HG02678 (cell line): ENCODE data around the gene NPIPB9.
"Not testable (repeated sequence)": the region's sequence is repeated elsewhere in the genome, so short reads cannot be mapped to it uniquely, and the experiment has no call there.

ENCODE experiments used
- ATAC-seq: cut with Tn5 transposase; IDR thresholded peaks from one replicate; pipeline ENCODE4 v1.9.1; 2021; ENCODE audit warnings: mild to moderate bottlenecking, moderate library complexity; ENCODE audit not compliant: unreplicated experiment

NPIPB9 gene

DNA sequence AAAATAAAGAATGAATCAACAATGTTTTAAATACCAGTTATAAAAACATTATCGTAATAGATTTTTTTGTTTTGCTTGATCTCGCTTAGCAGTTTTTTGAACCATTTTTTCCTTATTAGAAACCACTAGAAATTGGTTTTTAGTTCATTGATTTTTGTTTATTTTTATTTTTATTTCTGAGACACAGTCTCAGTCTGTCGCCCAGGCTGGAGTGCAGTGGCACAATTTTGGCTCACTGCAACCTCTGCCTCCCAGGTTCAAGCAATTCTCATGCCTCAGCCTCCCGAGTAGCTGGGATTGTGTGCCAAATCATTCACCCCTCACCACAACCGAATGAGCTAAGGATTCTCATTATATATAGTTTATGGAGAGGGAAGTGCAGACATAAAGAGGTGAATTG, at the start of gene NPIPB9:
TSS of gene NPIPB9 (plus strand) at position 301 of the 400 bp plus-strand sequence.
- not testable (repeated sequence) for ATAC-seq

DNA sequence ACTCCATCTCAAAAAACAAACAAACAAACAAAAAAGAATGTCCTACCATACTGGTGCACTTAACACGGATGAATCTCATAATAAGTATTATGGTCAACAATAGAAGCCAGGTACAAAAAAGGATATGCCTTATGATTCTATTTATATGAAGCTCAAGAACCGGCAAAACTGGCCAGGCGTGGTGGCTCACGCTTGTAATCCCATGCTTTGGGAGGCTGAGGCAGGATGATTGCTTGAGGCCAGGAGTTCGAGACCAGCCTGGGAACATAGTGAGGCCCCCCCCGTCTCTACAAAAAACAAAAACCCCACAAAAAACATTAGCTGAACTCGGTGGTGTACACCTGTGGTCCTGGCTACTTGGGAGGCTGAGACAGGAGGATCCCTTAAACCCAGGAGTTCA, 47.3 kb upstream of the NPIPB9 start:
- not testable (repeated sequence) for ATAC-seq

DNA sequence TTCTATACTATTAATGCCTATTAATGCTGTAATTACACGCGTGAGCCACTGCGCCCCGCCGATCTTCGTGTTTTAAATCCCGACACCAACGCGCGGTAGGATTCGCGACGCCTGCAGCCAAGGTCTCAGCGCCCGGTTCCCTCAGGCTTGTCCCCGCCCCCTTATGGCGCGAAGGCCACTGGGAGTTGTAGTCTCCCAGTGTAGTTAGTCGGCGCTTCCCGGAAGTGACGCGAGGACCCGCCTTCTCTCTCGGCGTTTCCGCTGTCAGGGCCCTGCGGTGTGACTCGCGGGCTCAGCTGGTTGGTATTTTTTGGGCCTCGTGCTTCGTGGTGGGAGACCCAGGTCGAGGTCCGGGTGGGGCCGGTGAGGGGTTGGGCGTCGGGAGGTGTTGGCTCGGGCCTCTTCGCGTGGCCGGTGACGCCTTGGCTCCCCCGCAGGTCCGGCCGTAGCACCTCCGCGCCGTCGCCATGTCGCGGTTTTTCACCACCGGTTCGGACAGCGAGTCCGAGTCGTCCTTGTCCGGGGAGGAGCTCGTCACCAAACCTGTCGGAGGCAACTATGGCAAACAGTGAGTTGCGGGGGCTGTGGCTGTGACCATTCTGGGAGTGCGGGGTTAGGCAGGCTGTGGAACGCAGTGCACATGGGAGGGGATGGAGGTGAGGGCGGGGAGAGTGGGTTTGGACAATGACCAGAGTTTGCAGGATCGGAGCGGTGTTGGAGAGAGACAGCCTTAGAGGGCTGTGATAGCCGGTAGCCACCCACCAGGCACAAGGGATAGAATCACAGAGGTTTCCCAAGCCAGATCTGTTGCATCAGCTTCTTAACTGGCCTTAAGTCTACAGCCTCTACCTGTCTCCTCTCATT, 40.1 kb upstream of the NPIPB9 start, which contains the start of gene EIF3C:
TSS of gene EIF3C (plus strand) at position 245 of the 864 bp plus-strand sequence. CDS start at position 468, 223 bp downstream.
- ATAC-seq, result peak; percentile 100

DNA sequence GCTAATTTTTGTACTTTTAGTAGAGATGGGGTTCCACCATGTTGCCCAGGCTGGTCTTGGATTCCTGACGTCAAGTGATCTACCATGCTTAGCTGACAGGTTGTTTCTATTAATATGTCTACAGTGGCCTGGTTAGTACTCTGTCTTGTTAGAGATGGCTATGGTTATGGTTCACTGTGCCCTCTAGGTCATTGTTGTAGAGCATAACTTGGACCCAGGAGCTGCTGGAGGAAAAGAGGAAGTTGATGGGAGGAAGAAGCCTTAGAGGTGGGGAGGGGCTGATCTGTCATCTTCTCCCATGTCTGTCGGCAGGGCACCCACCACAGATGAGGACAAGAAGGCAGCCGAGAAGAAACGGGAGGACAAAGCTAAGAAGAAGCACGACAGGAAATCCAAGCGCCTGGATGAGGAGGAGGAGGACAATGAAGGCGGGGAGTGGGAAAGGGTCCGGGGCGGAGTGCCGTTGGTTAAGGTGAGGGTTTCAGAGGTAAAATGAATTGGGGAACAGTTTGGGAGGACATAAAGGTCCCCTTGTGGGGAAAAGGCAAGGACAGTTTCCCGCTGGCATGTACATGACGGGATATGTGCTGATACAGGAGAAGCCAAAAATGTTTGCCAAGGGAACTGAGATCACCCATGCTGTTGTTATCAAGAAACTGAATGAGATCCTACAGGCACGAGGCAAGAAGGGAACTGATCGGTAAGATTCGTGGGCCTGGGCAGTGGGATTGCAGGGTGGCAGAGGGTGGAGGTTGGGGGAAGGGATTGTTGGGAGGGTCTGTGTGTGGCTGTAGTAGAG, 28.5 kb upstream of the NPIPB9 start:
- ATAC-seq, result not testable (repeated sequence)

DNA sequence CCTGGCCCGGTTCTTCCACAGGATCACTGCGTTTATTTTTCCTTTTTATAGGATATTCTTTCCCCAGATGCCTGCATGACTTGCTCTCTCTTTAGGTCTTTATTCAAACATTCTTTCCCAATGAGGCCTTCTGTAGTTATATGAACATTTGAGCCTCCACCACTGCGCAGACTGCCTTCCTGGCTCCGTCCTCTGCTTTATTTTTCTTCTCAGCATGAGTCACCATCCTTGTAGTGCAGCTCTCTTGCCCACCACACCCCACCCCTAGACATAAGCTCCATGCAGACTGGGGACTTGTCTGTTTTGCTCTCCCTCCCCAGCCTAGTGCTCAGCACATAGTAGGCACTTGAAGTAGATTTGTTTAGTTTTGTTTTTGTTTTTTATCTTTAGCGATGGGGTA, 20.3 kb upstream of the NPIPB9 start:
- not testable (repeated sequence) for ATAC-seq

DNA sequence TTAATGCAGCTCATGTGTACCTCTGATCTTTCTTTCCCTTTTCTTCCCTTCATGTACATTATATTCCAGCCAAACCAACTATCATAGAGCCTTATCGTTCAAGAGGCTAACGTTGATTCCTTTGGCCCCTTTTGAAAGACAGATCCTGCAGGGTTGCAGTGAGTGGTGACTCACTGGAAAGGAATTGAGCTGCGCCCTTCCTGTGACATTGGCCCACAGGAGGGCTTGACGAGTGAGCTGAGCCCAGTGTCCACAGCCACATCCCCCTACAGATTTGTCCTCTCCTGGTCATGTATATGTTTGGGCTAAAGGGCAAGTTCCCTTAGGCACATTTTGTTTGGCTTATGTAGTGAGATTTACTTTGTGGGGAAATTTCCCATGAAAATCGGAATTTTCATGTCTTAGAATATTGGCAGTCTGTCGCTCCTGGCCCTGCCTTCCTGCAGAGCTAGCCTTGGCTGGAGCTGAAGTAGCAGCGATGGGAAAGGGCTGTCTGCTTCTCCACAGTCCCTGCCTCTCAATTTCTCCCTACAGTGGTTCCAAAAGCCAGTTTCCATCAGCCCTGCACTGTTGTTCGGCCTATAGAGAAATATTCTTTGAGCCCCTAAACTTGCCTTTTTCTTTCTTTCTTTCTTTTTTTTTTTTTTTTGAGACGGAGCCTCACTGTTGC, 19.0 kb upstream of the NPIPB9 start:
- ATAC-seq, result not testable (repeated sequence)

DNA sequence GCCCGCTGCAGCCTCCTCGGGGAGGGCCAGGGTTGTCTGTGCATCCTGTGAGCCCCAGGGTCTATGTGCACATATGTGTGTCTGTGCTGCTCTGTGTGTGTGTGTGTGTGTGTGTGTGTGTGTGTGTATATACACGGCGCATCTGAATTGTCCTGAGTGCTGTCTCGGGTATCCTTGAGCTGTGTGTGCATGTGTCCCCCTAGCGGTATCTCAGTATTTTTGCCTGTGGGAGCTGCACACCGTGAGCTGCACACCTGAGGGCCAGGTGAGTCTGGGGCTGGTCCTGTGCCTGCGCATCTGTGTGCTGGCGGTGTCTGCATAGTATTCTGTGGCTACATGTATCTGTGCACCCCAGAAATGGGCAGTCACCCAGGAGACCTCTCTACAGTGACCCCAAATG, 11.8 kb upstream of the NPIPB9 start:
- ATAC-seq, result not testable (repeated sequence)

DNA sequence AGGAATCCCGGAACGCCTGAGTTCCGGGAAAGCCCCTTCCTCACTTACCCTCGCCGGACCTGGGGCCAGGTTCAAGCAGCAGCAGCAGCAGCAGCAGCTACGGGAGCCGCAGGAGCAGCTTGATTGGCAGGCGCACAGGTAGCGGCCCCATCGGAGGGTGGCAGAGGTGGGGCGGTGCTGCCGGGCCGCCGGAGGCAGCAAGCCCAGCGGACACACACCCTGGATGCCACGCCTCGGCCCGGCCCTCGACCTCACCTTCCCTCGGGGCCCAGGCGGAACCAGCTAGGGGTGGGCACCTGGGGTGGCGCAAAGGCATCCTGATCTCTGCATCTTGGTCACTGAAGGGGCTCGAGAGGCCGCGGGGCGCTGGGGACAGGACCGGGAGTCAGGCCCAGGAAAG, 11.0 kb upstream of the NPIPB9 start:
- not testable (repeated sequence) for ATAC-seq

DNA sequence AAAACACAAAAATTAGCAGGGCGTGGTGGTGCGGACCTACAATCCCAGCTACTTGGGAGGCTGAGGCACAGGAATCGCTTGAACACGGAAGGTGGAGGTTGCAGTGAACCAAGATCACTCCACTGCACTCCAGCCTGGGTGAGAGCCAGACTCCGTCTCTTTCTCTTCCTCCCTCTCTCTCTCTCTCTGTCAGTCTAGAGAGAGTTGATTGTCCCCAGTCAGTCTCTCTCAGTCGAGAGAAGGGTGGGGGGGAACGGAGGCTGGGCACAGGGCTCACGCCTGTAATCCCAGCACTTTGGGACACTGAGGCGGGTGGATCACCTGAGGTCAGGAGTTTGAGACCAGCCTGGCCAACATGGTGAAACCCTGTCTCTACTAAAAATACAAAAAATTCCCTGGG, 10.3 kb upstream of the NPIPB9 start:
- ATAC-seq, result not testable (repeated sequence)

DNA sequence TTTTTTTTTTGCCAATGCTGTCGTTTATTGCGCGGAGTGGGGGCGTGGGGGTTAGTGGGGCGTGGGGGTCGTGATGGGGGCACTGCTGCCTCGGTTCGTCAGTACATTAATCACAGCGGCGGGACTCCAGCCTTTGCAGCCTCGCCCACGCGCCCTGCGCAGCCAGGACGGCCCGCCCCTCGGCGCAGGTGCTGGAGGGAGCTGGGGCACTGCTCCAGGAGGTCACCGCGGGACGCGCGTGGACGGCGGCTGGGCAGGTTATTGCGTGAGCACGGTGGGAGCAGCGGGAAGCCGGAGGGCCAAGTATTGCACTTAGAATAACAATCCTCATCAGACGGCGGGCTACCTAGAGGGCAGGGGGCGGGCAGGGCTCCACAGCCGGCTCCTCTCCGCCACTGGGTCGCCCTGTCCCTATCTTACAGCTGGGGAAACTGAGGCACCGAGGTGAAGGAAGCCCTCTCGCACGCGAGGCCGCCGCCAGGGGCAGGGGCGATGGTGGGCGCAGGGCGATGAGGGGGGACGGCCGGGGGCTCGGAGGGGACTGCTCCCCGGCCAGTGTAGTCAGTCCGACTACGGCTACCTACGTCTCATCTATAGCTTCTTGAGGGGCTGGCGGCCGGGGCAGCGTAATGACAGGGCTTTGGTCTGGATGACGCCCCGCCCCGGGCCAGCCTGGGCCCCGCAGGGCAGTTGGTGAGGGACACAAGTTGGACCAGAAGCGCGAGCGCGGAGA, 4.8 kb upstream of the NPIPB9 start:
- not testable (repeated sequence) for ATAC-seq

DNA sequence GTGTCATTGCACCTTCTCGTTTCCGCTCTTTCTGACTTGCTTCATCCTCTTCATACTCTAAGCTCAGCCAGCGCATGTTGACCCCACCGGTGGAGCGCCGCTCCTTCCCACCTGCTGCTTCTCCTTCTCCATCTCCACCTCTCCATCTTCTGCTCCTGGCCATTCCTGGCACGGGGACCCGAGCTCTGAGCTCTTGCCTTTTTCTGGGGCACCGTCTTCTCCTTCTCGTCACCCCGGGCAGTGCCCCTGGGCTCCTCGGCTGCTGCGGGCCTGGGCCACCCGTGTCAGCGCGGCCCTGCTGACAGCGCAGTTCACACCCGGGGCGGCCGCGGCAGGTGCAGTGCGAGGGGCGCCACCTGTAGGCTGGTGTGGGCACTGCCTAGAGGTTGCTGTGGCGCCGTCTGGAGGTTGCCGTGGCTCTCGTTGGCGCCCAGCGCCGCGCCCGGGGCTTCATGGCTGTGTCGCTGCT, 1.6 kb upstream of the NPIPB9 start:
- peak; percentile 93 for ATAC-seq

DNA sequence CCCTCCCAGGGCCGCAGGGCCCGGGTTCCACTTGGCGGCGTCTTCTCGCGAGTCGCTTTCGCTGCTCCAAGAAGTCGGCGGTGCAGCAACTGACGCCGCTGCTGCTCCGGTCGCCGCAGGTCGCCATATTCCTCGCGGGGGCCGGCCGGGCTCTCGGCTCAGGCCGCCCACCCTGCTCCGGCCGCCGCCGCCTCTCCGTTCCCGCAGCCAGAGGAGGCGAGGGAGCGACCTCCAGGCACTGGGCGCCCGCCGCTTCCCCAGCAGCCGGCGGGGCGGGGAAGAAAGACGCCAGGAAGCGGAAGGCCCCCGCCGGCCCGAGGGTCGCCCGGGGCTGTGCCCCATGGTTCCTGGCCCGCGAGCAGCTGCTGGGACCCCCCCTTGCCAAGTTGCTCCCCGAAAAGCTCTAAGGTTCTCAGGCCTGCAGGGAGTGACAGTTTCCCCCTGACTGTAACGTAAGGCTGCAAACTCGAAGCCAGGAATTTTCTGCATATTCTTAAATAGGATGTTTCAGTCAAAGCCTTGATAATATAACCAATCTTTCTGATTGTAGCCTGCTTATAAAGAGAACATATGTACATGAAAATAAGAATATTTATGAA, 1.0 kb upstream of the NPIPB9 start:
- ATAC-seq, result peak; percentile 39

DNA sequence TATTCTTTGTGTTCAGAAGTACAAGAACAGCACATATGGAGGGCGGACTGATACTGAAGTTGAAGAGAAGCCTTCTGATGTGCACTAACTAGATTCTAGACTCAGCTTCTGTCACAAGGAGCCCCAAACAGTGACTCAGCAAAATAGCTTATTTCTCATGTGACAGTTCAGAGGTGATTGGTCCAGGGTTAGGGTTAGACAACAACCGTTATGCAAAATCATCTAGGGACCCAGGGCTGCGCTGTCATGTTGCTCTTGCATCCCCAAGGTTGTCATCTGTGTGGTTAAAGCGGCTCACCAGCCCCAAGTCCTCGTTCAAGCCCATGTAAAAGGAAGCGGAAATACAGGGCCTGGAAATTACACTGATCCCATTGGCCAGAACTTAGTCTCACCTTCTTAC, 30.1 kb downstream of the NPIPB9 start:
- not testable (repeated sequence) for ATAC-seq

DNA sequence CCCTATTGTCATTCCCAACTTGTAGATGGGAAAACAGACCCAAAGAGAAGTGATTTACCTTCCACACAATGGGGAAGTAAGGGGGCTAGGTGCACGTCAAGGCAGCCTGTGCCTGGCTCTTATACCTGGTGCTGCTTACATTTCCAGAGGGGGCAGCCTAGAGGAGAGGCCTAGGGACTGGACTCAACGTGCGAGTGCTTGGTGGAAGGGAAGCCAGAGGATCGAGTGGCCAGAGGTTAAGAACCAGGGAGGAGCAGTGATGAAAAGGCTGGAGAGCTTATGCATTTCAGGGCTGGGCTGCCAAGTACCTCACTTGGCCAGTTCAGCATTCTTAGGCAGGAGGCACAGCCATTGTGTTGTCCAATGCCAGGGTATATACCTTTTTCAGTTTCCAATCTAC, 30.8 kb downstream of the NPIPB9 start:
- not testable (repeated sequence) for ATAC-seq

DNA sequence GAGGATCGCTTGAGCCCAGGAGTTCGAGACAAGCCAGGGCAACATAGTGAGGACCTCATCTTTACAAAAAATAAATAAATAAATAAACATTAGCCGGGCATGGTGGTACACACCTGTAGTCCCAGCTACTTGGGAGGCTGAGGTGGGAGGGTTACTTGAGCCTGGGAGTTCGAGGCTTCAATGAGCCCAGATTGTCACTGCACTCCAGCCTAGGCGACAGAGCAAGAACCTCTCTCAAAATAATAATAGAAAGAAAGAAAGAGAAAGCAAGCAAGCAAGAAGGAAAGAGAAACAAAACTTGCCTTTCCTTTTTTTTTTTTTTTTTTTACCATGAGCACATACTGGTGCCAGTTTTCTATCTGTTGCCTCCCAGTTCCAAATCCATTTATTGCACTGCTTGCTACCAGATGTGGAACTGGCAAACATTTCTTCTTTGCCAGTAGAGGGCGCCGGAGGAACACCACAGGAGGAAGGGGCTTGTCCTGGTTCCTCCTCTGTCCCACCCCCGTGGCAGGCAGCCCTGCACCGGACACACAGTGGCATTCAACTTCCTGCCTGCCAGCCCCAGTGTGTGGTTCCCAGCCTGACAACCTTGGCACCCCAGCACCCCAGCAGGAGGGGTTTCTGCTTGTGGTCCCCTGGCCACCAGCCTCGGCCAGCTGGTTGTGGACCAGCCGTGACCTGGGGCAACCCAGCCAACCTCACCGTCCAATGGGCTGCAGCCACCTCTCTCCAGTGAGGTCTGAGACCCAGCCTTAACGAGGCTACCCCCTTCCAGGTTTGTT, 50.8 kb downstream of the NPIPB9 start:
- ATAC-seq, result peak; percentile 48

DNA sequence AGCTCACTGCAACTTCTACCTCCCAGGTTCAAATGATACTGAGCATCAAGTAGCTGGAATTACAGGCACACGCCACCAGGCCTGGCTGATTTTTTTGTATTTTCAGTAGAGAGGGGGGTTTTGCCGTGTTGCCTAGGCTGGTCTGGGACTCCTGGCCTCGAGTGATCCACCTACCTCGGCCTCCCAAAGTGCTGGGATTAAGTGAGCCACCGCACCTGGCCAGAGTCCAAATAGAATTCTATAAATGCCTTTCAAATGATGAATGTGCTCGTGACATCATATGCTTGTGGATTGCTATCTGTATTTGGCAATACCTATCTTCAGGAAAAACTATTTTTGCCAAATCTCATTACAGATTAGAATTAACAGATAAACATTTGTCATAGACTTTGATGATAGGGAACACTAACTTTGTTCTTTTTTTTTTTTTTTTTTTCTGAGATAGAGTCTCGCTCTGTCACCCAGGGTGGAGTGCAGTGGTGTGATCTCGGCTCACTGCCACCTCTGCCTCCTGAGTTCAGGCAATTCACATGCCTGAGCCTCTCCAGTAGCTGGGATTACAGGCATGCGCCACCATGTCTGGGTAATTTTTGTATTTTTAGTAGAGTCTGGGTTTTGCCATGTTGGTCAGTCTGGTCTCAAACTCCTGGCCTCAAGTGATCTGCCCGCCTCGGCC, 56.0 kb downstream of the NPIPB9 start:
- not testable (repeated sequence) for ATAC-seq

DNA sequence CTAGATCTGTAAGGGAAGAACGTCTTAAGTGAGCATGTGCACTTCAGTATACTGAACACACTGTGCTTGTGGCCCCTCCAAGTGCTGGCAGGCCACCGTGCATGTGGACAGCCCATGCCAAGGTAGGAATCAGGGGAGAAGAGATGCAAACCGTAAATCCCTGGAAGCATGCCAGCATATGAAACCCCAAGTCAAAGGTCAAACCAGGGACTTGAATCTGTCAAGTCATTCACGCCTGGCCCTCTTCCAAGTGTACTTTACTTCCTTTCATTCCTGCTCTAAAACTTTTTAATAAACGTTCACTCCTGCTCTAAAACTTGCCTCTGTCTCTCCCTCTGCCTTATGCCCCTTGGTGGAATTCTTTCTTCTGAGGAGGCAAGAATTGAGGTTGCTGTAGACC, 68.4 kb downstream of the NPIPB9 start:
- no peak for ATAC-seq

DNA sequence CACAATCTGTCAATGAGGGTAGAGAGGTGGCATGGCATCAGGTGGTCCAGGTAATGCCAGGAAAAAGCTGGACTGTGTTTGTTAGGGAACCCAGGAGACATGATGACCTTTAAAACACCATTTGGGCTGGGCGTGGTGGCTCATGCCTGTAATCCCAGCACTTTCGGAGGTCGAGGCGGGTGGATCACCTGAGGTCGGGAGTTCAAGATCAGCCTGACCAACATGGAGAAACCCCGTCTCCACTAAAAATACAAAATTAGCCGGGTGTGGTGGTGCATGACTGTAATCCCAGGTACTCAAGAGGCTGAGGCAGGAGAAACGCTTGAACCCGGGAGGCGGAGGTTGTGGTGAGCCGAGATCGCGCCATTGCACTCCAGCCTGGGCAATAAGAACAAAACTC, 69.0 kb downstream of the NPIPB9 start:
- not testable (repeated sequence) for ATAC-seq
